Stimulated activated CD8-positive, alpha-beta memory T cell treated with anti-CD3 and anti-CD28 coated beads, Interleukin-4, amount 100 ng/mL, for 4 hours (primary cell): ENCODE data around the gene KCNH8.

Experiments
- DNase-seq, 2 donors: peaks; one replicate each; pipeline ENCODE4 v3.0.0-alpha.2; 2020; ENCODE audit warnings: low read depth in 2 of 2, low spot score in 1 of 2

KCNH8 gene

DNA sequence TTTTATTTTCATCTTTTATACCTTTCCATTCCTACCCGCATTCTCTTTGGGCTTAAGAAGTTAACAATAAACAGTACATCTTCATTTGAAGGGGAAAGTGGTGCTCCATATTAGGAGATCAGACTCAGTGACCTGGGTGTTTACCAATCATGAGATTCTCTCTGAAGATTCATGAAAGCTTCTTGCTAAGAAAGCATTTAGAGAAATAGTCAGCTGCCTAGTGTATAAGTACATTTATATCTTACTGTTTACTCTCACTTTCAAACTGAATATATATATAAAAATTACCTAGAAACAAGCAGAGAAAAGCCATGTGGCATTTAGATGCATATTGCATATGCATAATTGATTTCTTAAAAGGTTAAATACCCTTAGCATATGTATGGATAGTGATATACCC lies 100.5 kb downstream of the KCNH8 start:
- DNase-seq: no peak

DNA sequence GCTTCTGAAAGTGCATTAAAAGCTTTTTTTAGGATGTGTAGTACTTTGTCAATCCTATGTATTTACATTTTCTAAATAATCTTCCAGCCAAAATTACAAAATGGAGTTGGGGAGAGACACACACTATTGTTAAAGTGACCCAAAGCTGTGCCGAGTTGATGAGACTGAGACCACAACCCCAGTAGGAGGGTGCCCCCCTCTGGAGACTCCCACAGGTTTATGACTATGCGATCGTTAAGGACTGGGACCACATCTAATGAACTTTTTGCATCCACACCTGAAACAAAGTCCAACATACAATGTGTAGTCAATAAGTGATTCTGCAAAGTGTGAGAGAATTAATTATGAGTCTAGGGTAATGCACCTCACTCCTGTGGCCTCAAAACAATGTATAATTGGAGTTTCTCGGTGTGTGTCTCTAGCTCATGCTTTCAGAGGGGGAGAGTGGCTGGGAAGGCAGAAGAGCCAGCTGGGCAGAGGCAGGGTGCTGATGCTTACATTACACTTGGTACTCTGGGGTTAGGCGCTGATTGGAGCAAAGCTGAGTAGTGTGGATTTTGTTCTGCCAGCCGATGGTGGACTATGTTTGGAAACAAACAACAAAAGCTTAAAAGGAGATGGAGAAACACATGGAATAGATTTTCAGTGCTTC lies 102.8 kb downstream of the KCNH8 start:
- DNase-seq: no peak

DNA sequence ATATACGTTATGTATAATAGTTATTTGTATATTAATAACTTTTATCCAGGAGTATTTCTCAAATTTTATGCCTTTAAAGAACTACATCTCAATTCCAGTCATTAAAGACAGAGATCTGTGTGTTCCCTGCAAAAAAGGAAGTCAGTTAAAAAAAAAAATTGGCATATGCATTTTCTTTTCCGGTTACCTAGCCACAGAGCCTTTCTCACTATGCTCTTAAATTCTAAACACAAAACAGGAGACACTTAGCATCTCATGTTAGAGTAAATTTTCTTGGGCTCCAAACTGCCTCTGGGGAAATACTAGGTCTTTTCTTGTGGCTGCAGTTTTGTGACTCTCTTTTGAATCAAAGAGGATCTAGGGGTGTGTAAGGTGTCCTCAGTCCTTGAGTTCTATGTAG lies 105.9 kb downstream of the KCNH8 start:
- DNase-seq: no peak

DNA sequence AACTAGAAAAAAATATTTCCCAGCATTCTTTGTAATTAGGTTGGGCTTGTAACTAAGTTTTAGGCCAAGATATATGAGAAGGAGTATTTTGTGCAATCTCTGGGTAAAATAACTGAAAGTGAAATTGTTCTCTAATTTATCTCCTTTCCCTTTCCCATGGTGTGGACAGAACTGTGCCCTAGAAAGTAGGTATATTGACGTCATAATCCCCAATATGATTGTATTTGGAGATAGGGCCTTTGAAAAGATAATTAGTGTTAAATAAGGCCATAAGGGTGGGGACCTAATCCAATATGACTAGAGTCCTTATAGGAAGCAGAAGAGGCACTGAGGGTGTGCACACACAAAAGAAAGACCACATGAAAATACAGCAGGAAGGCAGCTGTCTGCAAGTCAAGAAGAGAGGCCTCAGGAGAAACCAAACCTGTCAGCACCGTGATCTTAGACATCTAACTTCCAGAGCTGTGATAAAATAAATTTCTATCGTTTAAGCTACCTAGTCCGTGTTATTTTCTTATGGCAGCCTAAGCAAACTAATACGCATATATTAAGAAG lies 106.6 kb downstream of the KCNH8 start:
- no peak for DNase-seq

DNA sequence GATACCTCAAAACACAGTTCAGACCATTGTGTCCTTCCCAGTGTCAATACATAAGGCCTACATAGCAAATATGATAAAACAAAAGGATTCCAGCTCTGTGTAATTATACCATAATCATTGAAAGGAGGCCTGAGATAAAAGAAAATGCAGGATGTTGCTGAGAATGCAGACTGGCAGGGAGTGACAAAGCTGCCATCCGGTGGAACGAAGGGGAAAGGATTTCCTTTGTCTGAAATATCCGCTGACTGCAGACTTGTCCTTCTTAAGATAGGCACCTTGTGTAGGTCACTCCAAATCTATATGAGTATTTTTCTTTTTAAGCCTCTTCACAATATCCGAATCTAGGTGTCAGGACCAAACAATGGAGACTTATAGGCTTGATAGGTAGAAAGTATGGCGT lies 108.0 kb downstream of the KCNH8 start:
- no peak for DNase-seq

DNA sequence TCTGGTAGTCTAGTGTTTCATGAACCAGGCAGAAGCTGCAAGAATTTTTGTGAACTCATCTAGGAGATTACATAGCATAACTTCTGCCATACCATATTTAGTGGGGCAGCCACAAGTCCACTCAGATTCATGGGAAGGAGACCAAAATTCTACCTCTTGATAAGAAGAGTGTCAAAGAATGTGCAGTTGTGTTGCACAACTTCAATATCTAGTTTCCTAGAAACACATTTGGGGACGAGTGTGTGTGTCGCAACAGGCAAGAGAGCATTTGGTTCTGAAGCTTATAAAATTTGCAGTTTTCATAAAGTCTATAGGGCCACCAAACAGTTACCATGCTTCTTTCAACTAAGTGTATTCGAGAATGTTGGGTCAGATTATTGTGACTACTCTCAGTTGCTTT lies 115.3 kb downstream of the KCNH8 start:
- DNase-seq: no peak

DNA sequence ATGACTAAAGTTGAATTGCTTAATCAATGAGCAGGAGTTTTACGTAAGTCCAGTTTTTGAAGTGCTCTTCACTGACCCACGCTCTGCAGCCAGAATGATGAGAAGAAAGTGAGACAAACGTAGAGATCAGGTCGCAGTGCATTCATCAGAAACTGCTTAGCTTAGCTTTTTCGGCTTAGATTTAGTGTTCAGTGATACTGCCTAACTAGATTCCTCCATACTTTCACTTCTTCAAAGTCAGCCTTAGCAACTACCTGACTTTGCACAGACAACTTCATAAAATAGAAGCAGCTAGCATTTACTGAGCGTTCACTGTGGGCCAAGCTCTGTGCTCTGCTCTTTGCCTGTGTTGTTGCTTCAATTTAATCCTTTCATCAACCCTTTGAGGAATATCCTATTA lies 116.1 kb downstream of the KCNH8 start:
- DNase-seq: no peak

DNA sequence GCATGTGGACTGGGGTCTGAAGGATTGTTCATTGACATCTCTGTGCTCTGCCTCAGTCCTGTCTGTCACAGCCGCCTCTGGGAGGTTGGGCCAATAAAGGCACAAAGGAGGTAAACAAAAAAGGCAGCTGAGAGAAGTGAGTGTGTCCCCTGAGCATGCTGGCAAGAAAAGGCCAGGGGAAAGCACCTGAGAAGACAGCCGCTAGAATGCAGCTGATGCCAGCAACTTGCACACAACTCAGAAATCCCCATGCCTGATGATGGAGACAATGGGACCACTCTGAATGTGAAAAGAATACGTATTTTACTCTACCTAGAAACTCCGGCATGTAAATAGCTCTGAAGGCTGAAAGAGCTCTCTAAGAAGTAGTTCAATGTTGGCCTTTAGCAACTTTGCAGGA lies 118.7 kb downstream of the KCNH8 start:
- no peak for DNase-seq

DNA sequence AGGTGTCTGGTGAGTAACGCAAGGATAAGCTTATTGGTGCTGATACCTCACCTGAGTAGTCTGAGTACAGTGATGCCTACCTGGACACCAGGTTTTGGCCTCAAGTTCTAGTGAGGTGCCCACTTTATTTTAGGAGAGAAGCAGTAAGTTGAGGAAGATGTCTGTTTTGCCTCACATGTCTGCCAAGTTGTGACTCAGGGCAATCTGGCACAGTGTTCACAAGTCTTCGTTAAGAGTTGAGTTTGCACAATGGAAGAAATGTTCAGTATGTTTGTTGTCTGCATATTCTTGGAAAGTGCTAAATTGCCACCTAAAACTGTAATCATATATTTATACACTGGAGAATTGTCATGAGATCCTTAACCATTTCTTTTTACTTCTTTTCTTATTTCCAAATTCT lies 122.2 kb downstream of the KCNH8 start:
- DNase-seq: no peak

DNA sequence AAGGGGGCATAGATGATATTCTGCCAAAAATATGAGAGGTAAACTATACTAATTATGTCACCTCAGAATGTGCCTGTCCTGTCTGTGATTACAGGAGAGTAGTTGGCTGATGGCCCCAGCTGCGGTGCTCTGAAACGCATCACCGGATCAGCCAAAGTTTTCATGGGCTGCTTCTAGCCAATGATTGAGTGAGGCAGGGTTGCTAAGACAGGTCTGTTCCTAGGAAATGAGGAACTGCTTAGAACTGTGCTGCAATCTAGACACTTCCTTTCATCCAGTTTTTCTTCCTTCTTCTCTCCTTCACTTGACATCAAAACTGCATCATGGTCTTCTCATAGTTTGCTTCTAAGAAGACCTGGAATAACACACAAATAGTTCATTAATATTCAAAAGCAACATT lies 124.0 kb downstream of the KCNH8 start:
- no peak for DNase-seq

DNA sequence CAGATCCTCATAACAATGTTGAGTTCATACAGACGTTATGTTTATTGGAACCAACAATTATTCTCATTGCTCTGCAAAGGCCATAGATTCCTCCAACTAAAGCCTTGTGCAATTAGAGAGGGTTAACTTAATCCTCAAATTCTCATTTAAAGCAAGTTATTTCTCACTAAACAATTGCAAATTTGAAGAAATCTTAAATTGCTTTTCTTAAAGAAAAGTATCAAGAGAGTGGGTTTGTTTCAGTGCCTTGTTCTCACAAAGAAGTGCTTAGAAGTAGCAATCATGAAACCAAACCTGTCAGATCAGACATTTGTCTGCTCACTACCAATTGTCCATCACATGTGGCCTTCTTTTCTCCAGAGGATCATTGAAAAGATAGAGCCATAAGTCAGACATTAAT lies 124.8 kb downstream of the KCNH8 start:
- no peak for DNase-seq

DNA sequence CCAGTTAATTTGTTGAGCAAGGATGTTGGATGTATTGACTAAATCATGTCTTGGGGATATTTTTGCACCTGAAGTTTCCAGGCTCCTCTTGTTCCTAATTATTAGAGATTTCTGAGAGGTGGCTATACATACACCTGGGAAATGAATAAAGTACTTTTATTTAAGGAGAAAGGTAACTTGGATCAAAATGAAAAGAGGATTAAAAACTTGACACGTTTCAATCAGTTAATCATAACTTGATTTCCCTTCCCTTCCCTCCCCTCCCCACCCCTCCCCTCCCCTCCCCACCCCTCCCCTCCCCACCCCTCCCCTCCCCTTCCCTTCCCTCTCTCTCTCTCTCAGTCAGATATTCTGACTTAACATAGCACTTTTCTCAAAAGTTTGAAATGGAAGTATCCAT lies 126.3 kb downstream of the KCNH8 start:
- no peak for DNase-seq

DNA sequence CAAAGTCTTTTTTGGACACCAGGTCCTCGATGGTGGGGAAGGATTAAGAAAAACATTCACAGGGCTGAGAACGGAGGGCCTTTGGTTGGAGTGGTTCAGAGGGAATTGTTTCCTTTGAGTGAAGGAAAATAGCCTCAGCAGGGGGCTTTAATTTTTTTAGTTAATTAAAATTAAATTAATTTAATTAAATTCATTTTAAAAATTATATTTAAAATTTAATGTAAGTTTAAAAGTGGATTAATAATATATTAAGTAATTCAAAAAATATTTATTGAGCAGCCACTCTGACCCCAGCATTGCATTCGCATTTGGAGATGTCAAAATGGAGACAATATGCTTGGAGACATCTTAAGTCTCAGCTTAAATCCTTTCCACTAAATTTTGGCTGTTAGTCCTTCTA lies 136.7 kb downstream of the KCNH8 start:
- no peak for DNase-seq

DNA sequence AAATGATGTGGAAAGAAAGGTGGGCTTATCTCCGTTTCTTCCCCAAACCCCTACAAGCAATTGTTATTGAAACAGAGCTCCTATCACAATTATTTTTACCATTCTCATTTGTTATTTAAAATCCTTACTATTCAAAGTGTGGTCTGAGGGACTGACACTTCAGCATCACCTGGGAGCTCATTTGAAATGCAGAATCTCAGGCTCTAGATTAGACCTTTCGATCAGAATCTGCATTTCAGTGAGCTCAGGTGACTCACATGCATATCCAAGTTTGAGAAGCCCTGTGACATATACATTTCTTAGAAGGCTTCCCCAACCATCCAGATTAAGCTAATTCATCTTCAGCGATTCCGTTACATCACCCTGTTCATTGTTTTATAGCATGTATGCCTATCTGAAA lies 145.0 kb downstream of the KCNH8 start:
- DNase-seq: no peak

DNA sequence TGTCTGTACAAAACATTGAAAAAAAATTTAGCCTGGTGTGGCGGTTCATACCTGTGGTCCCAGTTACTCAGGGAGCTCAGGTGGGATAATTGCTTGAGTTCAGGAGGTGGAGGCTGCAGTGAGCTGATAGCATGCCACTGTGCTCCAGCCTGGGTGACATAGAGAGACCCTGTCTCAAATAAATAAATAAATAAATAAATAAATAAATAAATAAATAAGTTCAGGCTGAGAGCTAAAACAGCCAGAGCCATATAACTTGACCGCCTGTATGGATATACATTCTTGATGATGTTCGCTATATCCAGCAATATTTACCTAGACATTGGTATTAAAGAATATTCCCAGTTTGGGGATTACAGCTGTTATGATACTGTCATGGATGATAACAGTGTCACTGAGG lies 146.9 kb downstream of the KCNH8 start:
- DNase-seq: no peak

DNA sequence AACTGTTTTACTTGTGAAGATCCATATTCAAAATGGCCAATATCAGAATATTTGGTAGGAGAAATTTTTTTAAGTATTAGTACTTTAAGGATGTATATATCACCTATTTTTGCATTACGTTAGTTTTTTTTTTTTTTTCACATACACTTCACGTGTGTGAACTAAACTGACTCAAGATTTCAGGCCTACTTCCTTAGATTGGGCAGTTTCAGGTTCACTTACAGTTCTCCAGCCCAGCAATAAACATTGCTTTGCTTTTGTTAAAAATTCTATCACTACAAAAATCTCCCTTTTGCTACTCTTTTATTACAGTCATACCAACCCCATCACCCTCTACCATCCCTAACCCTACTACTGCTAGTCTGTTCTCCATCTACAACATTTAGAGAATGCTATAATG lies 183.6 kb downstream of the KCNH8 start:
- DNase-seq: no peak

DNA sequence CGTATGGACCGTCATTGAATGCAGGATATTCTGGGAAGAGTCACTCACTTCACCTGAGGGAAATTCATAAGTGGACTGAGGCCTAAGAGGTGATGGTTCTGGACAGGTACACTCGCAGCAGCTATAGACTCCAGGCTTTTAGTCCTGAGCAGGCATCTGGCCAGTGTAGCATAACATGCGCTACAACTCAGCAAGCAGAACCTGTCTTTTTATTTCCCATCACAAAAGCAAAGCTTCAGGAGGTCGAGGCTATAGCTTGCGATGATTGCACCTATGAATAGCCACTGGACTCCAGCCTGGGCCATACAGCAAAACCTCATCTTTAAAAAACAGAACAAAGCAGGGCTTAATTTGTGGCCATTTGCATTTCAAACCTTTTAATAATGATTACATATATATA lies 185.8 kb downstream of the KCNH8 start:
- DNase-seq: no peak

DNA sequence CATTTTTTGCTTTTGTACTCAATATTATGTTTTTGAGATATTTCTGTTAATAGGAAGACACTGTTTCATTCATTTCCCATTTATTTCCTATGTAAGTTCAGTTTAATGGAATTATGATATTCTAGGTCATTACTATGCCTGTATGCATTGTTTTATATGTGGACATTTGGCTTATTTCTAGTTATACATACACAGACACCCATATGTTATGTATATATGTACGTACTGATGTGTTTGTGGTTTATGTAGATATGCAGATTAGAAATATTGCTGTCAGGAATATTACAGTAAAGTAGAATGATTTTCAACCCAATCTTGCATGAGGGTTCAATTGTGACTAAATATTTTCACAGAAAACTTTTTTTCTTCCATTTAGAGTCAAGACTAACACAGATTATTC lies 190.5 kb downstream of the KCNH8 start:
- no peak for DNase-seq

DNA sequence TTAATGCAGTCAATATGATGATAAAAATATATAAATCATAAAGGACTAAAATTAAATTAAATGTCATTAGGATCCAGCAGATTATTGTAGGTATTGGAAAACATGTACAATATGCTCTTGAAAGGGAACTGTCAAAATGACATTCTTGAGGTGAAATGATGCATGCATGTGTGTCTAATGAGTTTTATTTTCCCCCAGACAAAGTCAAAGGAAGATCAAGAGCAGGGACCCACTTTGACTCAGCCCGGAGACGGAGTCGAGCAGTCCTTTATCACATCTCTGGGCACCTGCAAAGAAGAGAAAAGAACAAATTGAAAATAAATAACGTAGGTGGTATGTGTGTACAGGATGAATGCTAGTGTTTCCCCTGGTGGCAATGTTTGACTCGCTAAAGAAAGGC lies 194.1 kb downstream of the KCNH8 start:
- DNase-seq: no peak

DNA sequence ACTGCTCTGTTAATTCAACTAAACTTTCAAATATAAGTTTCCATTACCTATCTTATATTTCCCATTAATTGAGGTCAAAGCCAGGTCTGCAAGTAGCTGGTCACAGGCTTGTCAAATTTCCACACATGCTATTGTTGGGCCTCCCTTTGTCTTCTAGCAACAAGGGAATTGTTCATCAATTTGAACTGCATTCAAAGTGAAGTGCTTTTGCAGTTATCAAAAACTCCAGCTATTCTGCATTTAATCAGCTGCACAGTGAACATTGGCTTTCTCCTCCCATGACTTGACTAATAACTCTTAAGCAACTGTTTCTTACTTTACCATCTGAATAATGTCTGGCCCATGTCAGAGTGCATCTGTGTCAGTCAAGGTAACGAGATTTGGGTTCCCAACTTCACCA lies 198.4 kb downstream of the KCNH8 start:
- DNase-seq: no peak

DNA sequence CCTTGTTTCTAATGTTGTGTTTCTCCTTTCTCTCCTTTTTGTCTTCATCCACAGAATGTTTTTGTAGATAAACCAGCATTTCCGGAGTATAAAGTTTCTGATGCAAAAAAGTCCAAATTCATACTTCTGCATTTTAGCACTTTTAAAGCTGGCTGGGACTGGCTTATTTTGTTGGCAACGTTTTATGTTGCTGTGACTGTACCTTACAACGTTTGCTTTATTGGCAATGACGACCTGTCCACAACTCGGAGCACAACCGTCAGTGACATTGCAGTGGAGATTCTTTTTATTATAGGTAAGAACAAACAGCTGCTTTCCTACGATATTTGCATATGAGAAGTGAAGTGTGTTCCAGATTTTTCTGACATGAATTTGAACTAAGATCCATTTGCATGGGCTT lies 199.4 kb downstream of the KCNH8 start:
- DNase-seq: no peak

DNA sequence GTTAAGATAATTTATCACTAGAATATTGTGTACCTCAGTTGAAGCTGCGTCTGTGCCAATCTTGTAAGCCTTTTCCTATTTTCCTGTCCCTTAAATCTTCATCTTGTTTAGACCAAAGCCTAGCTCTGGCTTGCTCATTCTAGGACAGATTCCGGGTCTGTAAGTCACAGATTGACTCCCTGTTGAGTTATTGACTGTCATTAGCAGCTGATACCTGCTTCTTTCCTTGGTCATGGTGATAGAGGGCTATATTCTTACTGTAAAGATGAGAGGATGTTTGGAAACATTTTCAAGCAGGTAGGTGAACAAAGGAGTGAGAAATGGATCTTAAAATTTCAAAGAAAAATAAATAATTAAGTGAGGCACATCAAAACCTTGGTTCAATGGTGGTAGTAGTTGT lies 200.2 kb downstream of the KCNH8 start:
- DNase-seq: no peak

DNA sequence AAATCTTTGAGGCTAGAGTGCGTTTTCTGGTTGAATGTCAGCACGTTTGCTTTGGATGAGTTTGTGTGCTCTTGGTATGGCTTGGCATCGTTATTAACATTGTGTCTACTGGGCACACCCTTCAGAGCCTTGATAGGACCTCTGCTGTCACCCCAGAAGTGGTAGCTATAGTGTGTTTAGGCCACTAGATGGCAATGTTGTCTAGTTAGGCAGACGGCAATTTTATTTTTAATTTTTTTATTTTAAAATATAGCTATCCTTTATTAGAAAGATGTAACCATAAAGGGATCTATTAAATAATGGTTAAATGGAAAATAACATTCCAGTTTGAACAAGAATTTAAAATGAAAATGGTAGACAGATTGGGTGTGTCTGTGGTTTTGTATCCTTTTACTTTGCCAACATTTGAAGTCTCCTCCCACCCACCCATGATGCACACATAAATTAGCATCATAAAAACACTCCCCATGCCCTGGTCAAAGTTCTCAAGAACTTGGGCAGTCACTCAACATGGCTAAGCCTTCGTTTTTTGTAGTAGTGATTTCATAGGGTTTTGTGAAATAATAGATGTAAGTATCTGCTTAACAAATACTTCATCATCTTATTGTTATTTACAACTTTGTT lies 200.7 kb downstream of the KCNH8 start:
- DNase-seq: no peak
